Cardiac muscle cell (in vitro differentiated cells and primary cell): ENCODE data around the gene HYAL3. TPM values are rescaled to one million over a fixed set of nuclear protein-coding genes. Genes with fewer than 3 reads are reported as not detected.

Source experiments
- DNase-seq, 2 donors: peaks; one replicate each; pipeline versions ENCODE4 v3.0.0 to v3.0.0-alpha.2; 2010 to 2017; ENCODE audit warnings: low read depth in 1 of 2, low spot score in 1 of 2
- H3K27ac ChIP-seq: fragments of 200-600 bp; sonication (generic); 2 replicates; pipeline ENCODE4 v1.5.1; 2016
- H3K27me3 ChIP-seq: fragments of 200-600 bp; sonication (generic); 2 replicates; pipeline ENCODE4 v1.6.0; 2016; ENCODE audit warnings: control low read depth
- H3K36me3 ChIP-seq: fragments of 200-600 bp; sonication (generic); 2 replicates; pipeline ENCODE4 v1.5.1; 2016; ENCODE audit warnings: control low read depth
- H3K4me1 ChIP-seq: fragments of 200-600 bp; sonication (generic); 2 replicates; pipeline ENCODE4 v1.8.1; 2017; ENCODE audit warnings: low read depth, mild to moderate bottlenecking, mixed run types
- H3K4me3 ChIP-seq: fragments of 200-600 bp; sonication (generic); 2 replicates; pipeline ENCODE4 v1.5.1; 2016; ENCODE audit warnings: mild to moderate bottlenecking
- H3K9me3 ChIP-seq: fragments of 200-600 bp; sonication (generic); 2 replicates; pipeline ENCODE4 v1.5.1; 2017; ENCODE audit warnings: low read depth, mild to moderate bottlenecking, control low read depth
- polyA plus RNA-seq: library from polyadenylated mRNA; unstranded; fragments of >200 nt; fragmentation: Nextera tagmentation; extraction: Ambion mirVana; gene quantifications from 2 replicates; pipeline ENCODE4 v1.2.1, GENCODE V29; 2016
- total RNA-seq: library from RNA; depleted of rRNA; stranded (reverse); fragments of >200 nt; gene quantifications from 2 replicates; pipeline ENCODE4 v1.2.3, GENCODE V29; 2016
- TF ChIP-seq, protein P1 (sequence below): IDR thresholded peaks from 2 replicates; pipeline ENCODE4 v1.5.1; 2012; ENCODE audit warnings: low read depth, mild to moderate bottlenecking, low read length

HYAL3 gene
- total and polyA plus RNA-seq, 2 experiments from 2014 or later: 3.6 to 6.2 TPM

DNA sequence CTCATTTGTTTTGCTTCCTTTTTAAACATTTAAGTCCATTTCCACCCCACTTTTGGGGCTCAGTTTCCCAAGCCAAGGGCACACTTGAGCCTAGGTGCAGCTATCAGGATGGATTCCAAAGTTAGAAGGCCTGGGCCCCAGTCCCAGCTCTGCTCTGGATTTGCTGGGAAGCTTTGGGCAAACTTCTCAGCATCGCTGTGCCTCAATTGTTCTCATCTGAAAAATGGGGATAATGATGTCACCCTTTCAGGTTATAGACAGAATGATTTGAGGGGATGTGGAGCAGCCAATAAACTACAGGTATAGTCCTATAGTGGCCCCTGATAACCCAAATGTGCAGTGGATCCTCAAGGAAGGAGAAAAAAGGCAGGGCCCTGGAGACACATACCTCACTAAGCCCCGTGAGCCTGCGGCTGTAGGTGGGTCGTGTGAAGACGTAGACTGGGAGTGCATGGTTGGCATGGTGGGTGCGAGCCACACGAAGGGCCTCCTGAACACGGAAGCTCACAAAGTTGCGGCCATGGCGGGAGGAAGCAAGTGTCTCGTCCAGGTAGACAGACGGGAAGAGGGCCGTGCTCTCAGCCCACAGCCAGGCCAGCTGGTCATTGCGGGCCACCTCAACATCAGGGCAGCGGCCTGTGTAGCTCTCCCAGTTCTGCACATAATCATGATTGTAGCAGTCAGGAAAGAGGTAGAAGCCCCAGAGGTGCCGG lies 20.1 kb upstream of the HYAL3 start:
- H3K4me3 ChIP-seq: no peak overlapping the region

DNA sequence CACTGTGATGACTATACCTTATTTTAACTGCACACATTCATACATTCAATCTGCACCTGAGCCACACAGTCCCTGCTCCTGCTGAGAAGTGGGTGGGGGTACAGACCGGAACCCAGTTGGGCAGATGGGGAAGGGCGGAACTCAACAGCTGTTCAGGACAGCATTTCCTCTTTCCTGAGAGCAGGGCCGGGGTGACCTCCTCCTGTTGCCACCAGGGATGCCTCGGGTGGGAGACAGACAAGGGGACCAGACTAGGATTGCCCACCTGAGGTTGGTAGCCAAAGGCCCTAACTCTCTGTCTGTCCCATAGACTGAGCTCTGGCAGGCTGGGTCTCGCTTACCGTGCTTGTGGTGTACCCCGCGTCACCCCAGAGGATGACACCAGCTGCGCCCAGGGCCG lies 19.4 kb upstream of the HYAL3 start:
- H3K4me1 ChIP-seq: peaks cover 21% of the 10 kb centered on the region
- H3K4me3 ChIP-seq: no peak overlapping the region
- TF ChIP-seq, protein P1, sequence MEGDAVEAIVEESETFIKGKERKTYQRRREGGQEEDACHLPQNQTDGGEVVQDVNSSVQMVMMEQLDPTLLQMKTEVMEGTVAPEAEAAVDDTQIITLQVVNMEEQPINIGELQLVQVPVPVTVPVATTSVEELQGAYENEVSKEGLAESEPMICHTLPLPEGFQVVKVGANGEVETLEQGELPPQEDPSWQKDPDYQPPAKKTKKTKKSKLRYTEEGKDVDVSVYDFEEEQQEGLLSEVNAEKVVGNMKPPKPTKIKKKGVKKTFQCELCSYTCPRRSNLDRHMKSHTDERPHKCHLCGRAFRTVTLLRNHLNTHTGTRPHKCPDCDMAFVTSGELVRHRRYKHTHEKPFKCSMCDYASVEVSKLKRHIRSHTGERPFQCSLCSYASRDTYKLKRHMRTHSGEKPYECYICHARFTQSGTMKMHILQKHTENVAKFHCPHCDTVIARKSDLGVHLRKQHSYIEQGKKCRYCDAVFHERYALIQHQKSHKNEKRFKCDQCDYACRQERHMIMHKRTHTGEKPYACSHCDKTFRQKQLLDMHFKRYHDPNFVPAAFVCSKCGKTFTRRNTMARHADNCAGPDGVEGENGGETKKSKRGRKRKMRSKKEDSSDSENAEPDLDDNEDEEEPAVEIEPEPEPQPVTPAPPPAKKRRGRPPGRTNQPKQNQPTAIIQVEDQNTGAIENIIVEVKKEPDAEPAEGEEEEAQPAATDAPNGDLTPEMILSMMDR: no peak
- H3K36me3 ChIP-seq: peaks cover 24% of the 10 kb centered on the region
- no peak overlapping the region for H3K27ac ChIP-seq
- DNase-seq: no peak
- H3K9me3 ChIP-seq: no peaks in the 10 kb centered on the region
- H3K27me3 ChIP-seq: no peaks in the 10 kb centered on the region

More for the DNA sequence above, 20.1 kb upstream of the HYAL3 start:
- H3K27ac ChIP-seq: no peak overlapping the region
- H3K9me3 ChIP-seq: no peaks in the 10 kb centered on the region
- no peak for DNase-seq
- peaks cover 24% of the 10 kb centered on the region for H3K4me1 ChIP-seq
- H3K36me3 ChIP-seq: peaks cover 24% of the 10 kb centered on the region
- no peaks in the 10 kb centered on the region for H3K27me3 ChIP-seq
- TF ChIP-seq, protein P1: no peak

DNA sequence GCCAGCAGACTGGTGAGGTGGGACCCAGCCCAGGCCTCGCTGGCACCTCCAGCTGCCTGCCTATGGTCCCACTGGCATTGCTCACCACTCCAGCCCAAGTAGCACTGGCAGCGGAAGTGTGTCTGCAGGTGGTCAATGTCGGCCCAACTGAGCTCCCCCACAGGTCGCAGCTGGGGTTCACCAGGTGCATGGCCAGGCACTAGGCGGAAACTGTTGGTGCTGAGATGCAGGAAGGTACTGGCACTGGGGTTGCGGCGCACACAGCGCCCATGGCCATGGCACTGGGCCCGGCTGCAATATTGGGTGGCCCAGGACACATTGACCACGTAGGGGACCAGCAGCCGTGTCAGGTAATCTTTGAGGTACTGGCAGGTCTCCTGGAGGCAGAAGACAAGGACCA lies 19.0 kb upstream of the HYAL3 start:
- TF ChIP-seq, protein P1: no peak
- no peak overlapping the region for H3K4me3 ChIP-seq
- no peak for DNase-seq
- H3K9me3 ChIP-seq: no peaks in the 10 kb centered on the region
- no peaks in the 10 kb centered on the region for H3K27me3 ChIP-seq
- no peak overlapping the region for H3K27ac ChIP-seq
- peaks cover 24% of the 10 kb centered on the region for H3K36me3 ChIP-seq
- peaks cover 21% of the 10 kb centered on the region for H3K4me1 ChIP-seq

DNA sequence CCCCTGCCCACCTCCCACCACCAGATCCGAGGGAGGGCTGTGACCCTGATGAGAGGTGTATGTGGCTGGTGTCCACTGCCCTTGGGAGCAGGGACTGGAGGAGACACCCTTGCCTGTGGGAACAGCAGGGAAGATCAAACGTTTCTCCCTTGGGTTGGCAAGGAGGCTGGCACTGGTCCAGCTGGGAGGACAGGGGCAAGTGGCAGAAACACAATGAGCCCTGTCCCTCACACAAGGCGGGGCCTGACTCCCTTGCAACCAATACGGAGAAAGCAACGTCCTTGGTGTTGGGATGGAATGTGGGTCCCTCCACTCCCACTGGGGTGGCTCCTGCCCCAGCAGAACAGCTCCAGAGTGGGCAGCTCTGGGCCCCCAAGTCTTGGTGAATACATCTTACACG lies 18.1 kb upstream of the HYAL3 start:
- TF ChIP-seq, protein P1: no peak
- Histone ChIP-seq H3K27me3 (no peaks in the 10 kb centered on the region), H3K4me3 (no peak overlapping the region), H3K4me1 (peaks cover 15% of the 10 kb centered on the region), H3K27ac (no peak overlapping the region), H3K9me3 (no peaks in the 10 kb centered on the region), H3K36me3 (peaks cover 24% of the 10 kb centered on the region)
- DNase-seq: no peak

DNA sequence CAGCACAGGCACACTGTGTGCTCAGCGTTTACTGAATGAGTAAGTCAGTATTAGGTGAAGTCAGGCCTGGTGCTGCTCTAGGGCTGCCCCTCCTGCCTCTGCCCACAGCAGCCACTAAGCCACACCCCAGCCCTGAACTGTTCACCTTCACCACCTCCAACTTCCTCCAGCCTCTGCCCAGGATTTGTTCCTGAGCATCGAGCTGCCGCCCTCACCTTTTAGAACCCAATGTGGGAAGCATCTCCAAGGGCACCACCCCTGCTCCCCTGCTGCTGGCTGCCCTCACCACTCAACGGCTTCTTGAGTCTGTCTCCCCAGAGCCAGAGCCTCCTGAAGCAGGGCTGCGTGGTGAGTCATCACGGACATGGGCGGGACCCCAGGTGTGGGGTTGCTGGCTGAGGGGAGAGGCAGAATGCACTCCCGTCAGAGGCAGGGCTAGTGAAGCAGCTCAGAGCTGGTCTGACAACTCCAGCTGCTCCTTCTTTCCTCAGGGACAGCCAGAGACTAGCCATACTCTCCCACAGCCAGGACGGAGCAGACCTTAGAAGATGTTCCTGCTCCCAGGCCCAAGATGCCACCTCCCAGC lies 17.5 kb upstream of the HYAL3 start:
- Histone ChIP-seq H3K27ac (no peak overlapping the region), H3K4me3 (no peak overlapping the region), H3K4me1 (peaks cover 10% of the 10 kb centered on the region), H3K27me3 (no peaks in the 10 kb centered on the region), H3K36me3 (peaks cover 24% of the 10 kb centered on the region), H3K9me3 (no peaks in the 10 kb centered on the region)
- DNase-seq: no peak
- TF ChIP-seq, protein P1: no peak
